H1 (cell line): Measurements from ENCODE around the gene CAMKK1. TPM values are rescaled to one million over a fixed set of nuclear protein-coding genes. Genes with fewer than 3 reads are reported as not detected.

ENCODE experiments used
- CTCF ChIA-PET: fragments of 300-600 bp; sonication (Branson Sonifier 250); formaldehyde crosslinking; loops from one replicate; lab custom pipeline; 2021; ENCODE audit not compliant: partially characterized antibody; lab: Charles Lee
- POLR2A ChIA-PET: fragments of 300-600 bp; sonication (Branson Sonifier 250); formaldehyde crosslinking; loops from one replicate; lab custom pipeline; 2021; ENCODE audit warnings: inconsistent platforms; ENCODE audit not compliant: partially characterized antibody; lab: Charles Lee
- DNase-seq, 2 experiments: peaks; one replicate each; pipeline versions ENCODE4 v3.0.0 to v3.0.0-alpha.2; 2010 to 2022; ENCODE audit warnings: low spot score in 2 of 2, low read depth in 1 of 2, mixed read lengths in 1 of 2
- FAIRE-seq: peaks from 2 replicates; lab custom pipeline; 2011; peaks lifted over from hg19 to GRCh38; lab: Jason Lieb, UNC
- H2AFZ ChIP-seq: 2 replicates; pipeline ENCODE4 v1.8.1; 2012; ENCODE audit warnings: low read length, inconsistent platforms
- H2AK5ac ChIP-seq: 2 replicates; pipeline ENCODE4 v1.6.1; 2013; ENCODE audit warnings: low read depth, low read length
- H2BK120ac ChIP-seq: replicated peaks from 2 replicates; pipeline ENCODE3; 2013; ENCODE audit warnings: low read depth, low read length, inconsistent platforms
- H2BK12ac ChIP-seq: 2 replicates; pipeline ENCODE4 v1.6.1; 2013; ENCODE audit warnings: low read depth, low read length
- H2BK15ac ChIP-seq: 2 replicates; pipeline ENCODE4 v1.6.1; 2013; ENCODE audit warnings: low read length
- H2BK20ac ChIP-seq: 2 replicates; pipeline ENCODE4 v1.6.1; 2013; ENCODE audit warnings: low read length
- H2BK5ac ChIP-seq: 2 replicates; pipeline ENCODE4 v1.6.1; 2013; ENCODE audit warnings: low read depth, low read length
- H3K14ac ChIP-seq: 2 replicates; pipeline ENCODE4 v1.6.1; 2013; ENCODE audit warnings: inconsistent platforms; ENCODE audit not compliant: insufficient read length
- H3K18ac ChIP-seq: 2 replicates; pipeline ENCODE4 v1.6.1; 2013; ENCODE audit warnings: low read length; ENCODE audit errors: extremely low read depth
- H3K23ac ChIP-seq: 2 replicates; pipeline ENCODE4 v1.6.1; 2013; ENCODE audit warnings: inconsistent platforms; ENCODE audit not compliant: insufficient read length
- H3K23me2 ChIP-seq: 2 replicates; pipeline ENCODE4 v1.6.1; 2013; ENCODE audit warnings: low read depth, low read length
- H3K27ac ChIP-seq: 2 replicates; pipeline ENCODE4 v1.6.1; 2011; ENCODE audit warnings: low read depth, low read length, inconsistent platforms
- H3K27me3 ChIP-seq, 4 experiments: replicated peaks in 1 of 4; 1 replicate in 1 of 4; 2 replicates in 3 of 4; pipeline versions ENCODE4 v1.6.1 to v1.8.1; 2011 to 2013; ENCODE audit warnings: low read length in 3 of 4, mild to moderate bottlenecking in 3 of 4, inconsistent platforms in 2 of 4, mixed read lengths in 2 of 4, moderate library complexity in 1 of 4; ENCODE audit not compliant: control insufficient read depth in 3 of 4, insufficient read depth in 3 of 4; ENCODE audit errors: extremely low read depth in 1 of 4
- H3K36me3 ChIP-seq, 4 experiments: 2 replicates each; pipeline versions ENCODE4 v1.6.1 to v1.8.1; 2011 to 2013; ENCODE audit warnings: mild to moderate bottlenecking in 4 of 4, low read length in 3 of 4, moderate library complexity in 2 of 4, control low read depth in 1 of 4, inconsistent platforms in 1 of 4; ENCODE audit not compliant: insufficient read depth in 4 of 4, control insufficient read depth in 2 of 4
- H3K4ac ChIP-seq: replicated peaks from 2 replicates; pipeline ENCODE3; 2013; ENCODE audit warnings: low read length, low read depth, mixed read lengths, inconsistent platforms; ENCODE audit not compliant: insufficient read length
- H3K4me1 ChIP-seq, 4 experiments: replicated peaks in 1 of 4; 1 replicate in 1 of 4; 2 replicates in 3 of 4; pipeline versions ENCODE4 v1.6.1 to v1.8.1; 2011 to 2013; ENCODE audit warnings: low read length in 3 of 4, inconsistent platforms in 2 of 4, mixed read lengths in 1 of 4; ENCODE audit not compliant: insufficient read depth in 4 of 4, control insufficient read depth in 3 of 4
- H3K4me2 ChIP-seq, 2 experiments: 2 replicates each; pipeline versions ENCODE4 v1.6.1 to v1.8.1; 2011 to 2013; ENCODE audit warnings: low read depth in 2 of 2, low read length in 2 of 2, control low read depth in 1 of 2, inconsistent platforms in 1 of 2, mild to moderate bottlenecking in 1 of 2; ENCODE audit not compliant: insufficient read depth in 1 of 2
- H3K4me3 ChIP-seq, 4 experiments: fragments of 200-600, 300-600 bp in 1 of 4; sonication (generic), shearing (Covaris generic), sonication (Bioruptor Twin) in 1 of 4; 2 replicates each; pipeline versions ENCODE4 v1.5.1 to v1.8.1; 2011 to 2016; ENCODE audit warnings: low read length in 4 of 4, low read depth in 3 of 4, control low read depth in 2 of 4, inconsistent platforms in 2 of 4, mild to moderate bottlenecking in 2 of 4, mixed read lengths in 1 of 4, moderate library complexity in 1 of 4; ENCODE audit not compliant: insufficient read depth in 2 of 4; ENCODE audit errors: extremely low read depth in 1 of 4
- H3K56ac ChIP-seq: replicated peaks from 2 replicates; pipeline ENCODE3; 2013; ENCODE audit warnings: low read depth, mild to moderate bottlenecking, mixed read lengths, low read length, inconsistent platforms; ENCODE audit not compliant: insufficient read length
- H3K79me1 ChIP-seq: 2 replicates; pipeline ENCODE4 v1.6.1; 2013; ENCODE audit warnings: low read depth, low read length, control low read depth
- H3K79me2 ChIP-seq, 2 experiments: 2 replicates each; pipeline versions ENCODE4 v1.6.1 to v1.8.1; 2012 to 2013; ENCODE audit warnings: low read length in 2 of 2, mild to moderate bottlenecking in 2 of 2, inconsistent platforms in 1 of 2; ENCODE audit not compliant: insufficient read depth in 2 of 2, control insufficient read depth in 1 of 2
- H3K9ac ChIP-seq, 4 experiments: replicated peaks in 1 of 4; 1 replicate in 1 of 4; 2 replicates in 3 of 4; pipeline versions ENCODE4 v1.6.1 to v1.8.1; 2011 to 2013; ENCODE audit warnings: low read depth in 3 of 4, low read length in 3 of 4, control low read depth in 2 of 4, mild to moderate bottlenecking in 2 of 4, moderate library complexity in 2 of 4, inconsistent platforms in 1 of 4; ENCODE audit errors: extremely low read depth in 1 of 4
- H3K9me3 ChIP-seq, 2 experiments: 2 replicates each; pipeline versions ENCODE4 v1.6.1 to v1.8.1; 2012 to 2013; ENCODE audit warnings: mild to moderate bottlenecking in 2 of 2, moderate library complexity in 2 of 2, control low read depth in 1 of 2, inconsistent platforms in 1 of 2, low read depth in 1 of 2, low read length in 1 of 2, mixed read lengths in 1 of 2; ENCODE audit not compliant: insufficient read depth in 2 of 2
- H4K20me1 ChIP-seq, 2 experiments: replicated peaks in 1 of 2; 2 replicates each; pipeline versions ENCODE3 to v1.8.1; 2011 to 2013; ENCODE audit warnings: inconsistent platforms in 2 of 2, low read length in 2 of 2, mild to moderate bottlenecking in 1 of 2; ENCODE audit not compliant: insufficient read depth in 2 of 2, control insufficient read depth in 1 of 2
- H4K5ac ChIP-seq: 2 replicates; pipeline ENCODE4 v1.6.1; 2013; ENCODE audit warnings: low read length, low read depth, mixed read lengths, inconsistent platforms; ENCODE audit not compliant: insufficient read length
- H4K8ac ChIP-seq: 2 replicates; pipeline ENCODE4 v1.8.0; 2013; ENCODE audit warnings: mild to moderate bottlenecking, moderate library complexity, low read length, inconsistent platforms; ENCODE audit not compliant: insufficient read depth; ENCODE audit errors: extremely low read depth
- H4K91ac ChIP-seq: replicated peaks from 2 replicates; pipeline ENCODE3; 2013; ENCODE audit warnings: low read length, mixed read lengths, inconsistent platforms; ENCODE audit not compliant: insufficient read length
- EP300 ChIP-seq, 2 experiments: IDR thresholded peaks; 1 replicate in 1 of 2; 2 replicates in 1 of 2; pipeline ENCODE4 v1.6.1; 2011 to 2012; ENCODE audit warnings: low read depth in 2 of 2, low read length in 2 of 2, mild to moderate bottlenecking in 2 of 2, borderline replicate concordance in 1 of 2, inconsistent platforms in 1 of 2, moderate library complexity in 1 of 2
- whole genome bisulfite sequencing, 2 experiments: shearing (Covaris generic) in 1 of 2; methylation state at CpG; one replicate each; pipeline versions ENCODE4 v1.1.6 to v1.1.7; 2013 to 2015; ENCODE audit warnings: low lambda C conversion rate in 2 of 2, mixed read lengths in 2 of 2, inconsistent platforms in 1 of 2, low coverage in 1 of 2, missing lambda C conversion rate in 1 of 2; ENCODE audit not compliant: insufficient replicate concordance in 2 of 2, insufficient coverage in 1 of 2, insufficient read length in 1 of 2; ENCODE audit errors: extremely low coverage in 1 of 2, missing lambda C conversion rate in 1 of 2; 5-methylcytosine and 5-hydroxymethylcytosine counted together
- polyA plus RNA-seq, 7 experiments: library from polyadenylated mRNA; depleted of rRNA in 3 of 7; stranded (reverse) in 5 of 7; unstranded in 2 of 7; fragments of >200 nt in 5 of 7; fragments of 200-250 nt in 2 of 7; gene quantifications; 1 replicate in 5 of 7; 2 replicates in 1 of 7; 4 replicates in 1 of 7; pipeline versions ENCODE4 v1.2.1 to v1.2.3, GENCODE V29; 2011 to 2013; ENCODE audit warnings: missing spikeins in 2 of 7, mixed read lengths in 2 of 7
- total RNA-seq: library from RNA; stranded (reverse); fragmentation: NEBNext Ultra II Directional; extraction: Animal tissue kit (Norgen Biotek cat#: 25700); gene quantifications from 2 replicates; pipeline ENCODE4 v1.2.1, GENCODE V29; 2021

Gene CAMKK1
- total and polyA plus RNA-seq, 2 of the 8 experiments (the other 6 are each of a cell fraction or from before 2014, with no cell fraction given), result 7.1 to 7.6 TPM

DNA sequence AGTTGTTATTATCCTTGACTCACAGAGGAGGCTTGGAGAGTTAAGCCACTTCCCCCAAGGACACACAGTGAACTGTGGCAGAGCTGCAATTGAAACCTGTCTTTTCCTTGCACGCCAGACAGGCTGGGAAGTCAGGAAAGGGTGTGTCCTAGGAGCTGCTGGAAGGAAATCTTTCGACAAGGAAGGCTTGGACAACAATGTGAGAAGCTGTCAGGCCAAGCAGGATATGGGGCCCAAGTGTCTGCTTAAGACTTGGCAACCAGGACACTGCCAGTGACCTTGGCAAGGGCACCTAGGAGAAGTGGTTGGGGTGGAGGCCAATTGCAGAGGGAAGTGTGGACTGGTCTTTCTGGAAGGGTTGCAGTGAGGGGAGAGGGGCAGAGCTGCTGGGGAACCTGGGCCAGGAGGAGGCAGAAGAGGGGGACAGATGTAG lies 2.1 kb upstream of the CAMKK1 start:
- 0 out of 2 replicates have a peak overlapping the region, but pooled peaks have one; percentile 61 for H2BK20ac ChIP-seq
- H2BK15ac ChIP-seq, result 0 out of 2 replicates have a peak overlapping the region, but pooled peaks have one; percentile 61
- H3K56ac ChIP-seq, result no peak overlapping the region
- H3K9me3 ChIP-seq, result no peaks in the 10 kb centered on the region
- ChIA-PET POLR2A (interaction anchor here (0.6 to 3.5 kb wide), 2 partner anchors 9 to 66 kb away, joined by 4 to 22 read pairs; no protein-coding TSS in a partner anchor), CTCF (interaction anchor here (1.3 to 3.8 kb wide), 7 partner anchors 9 to 112 kb away, joined by 4 to 17 read pairs (median 6); no protein-coding TSS in a partner anchor)
- no peak overlapping the region for H2BK120ac ChIP-seq
- H2BK12ac ChIP-seq, result peak overlapping the region; percentile 80; the same call in 1 of the 2 replicates
- H4K5ac ChIP-seq, result no peak overlapping the region
- H3K79me2 ChIP-seq, result no peaks in the 10 kb centered on the region
- no peaks in the 10 kb centered on the region for H3K36me3 ChIP-seq
- peaks cover 4% of the 10 kb centered on the region; the same call in 1 of the 2 replicates for H3K79me1 ChIP-seq
- TF ChIP-seq EP300 (IDR thresholded peaks at IDR 0.05; ENCODE audit: borderline replicate concordance in 1 of 2, low read depth in 2 of 2, low read length in 2 of 2), result no peak
- no peak overlapping the region for H3K4me2 ChIP-seq
- no peak overlapping the region for H4K91ac ChIP-seq
- H3K4me3 ChIP-seq, result no peak overlapping the region
- no peak for FAIRE-seq
- peaks cover 0 to 6% (median 1%) of the 10 kb centered on the region in 4 experiments; a peak in 3 of 7 replicates for H3K27me3 ChIP-seq
- H4K20me1 ChIP-seq, result peaks cover 3 to 8% of the 10 kb centered on the region in 2 experiments
- no peak overlapping the region; the same call in 1 of the 2 replicates for H3K18ac ChIP-seq
- H3K27ac ChIP-seq, result no peak overlapping the region
- no peak overlapping the region for H3K4ac ChIP-seq
- no peak overlapping the region for H4K8ac ChIP-seq
- H3K14ac ChIP-seq, result no peak overlapping the region
- no peak overlapping the region for H2AFZ ChIP-seq
- H3K23ac ChIP-seq, result no peak overlapping the region
- H2BK5ac ChIP-seq, result no peak overlapping the region
- no peak for DNase-seq
- 83% methylated on average over 2 of the region's 2 CpGs; no CpG with 5 or more reads in 1 of the 2 experiments for WGBS, 2 experiments
- peaks cover 6 to 22% (median 15%) of the 10 kb centered on the region in 4 experiments for H3K4me1 ChIP-seq
- no peak overlapping the region for H3K9ac ChIP-seq
- no peak overlapping the region for H2AK5ac ChIP-seq
- peaks cover 15% of the 10 kb centered on the region; the same call in 1 of the 2 replicates for H3K23me2 ChIP-seq
